Thyroid gland (tissue), 4 donors: ENCODE results near the gene BAD. TPM values are rescaled to one million over a fixed set of nuclear protein-coding genes. Genes with fewer than 3 reads are reported as not detected.
A peak's percentile ranks its signal among the peaks of the same experiment; 100 is the strongest.

ENCODE experiments used
- DNase-seq, 2 donors: peaks; one replicate each; pipeline ENCODE4 v3.0.0-alpha.2; 2019
- H3K27ac ChIP-seq, 3 donors: fragments of 200-600 bp; sonication (generic); 1 replicate in 2 of 3; 2 replicates in 1 of 3; pipeline ENCODE4 v1.5.1; 2016 to 2019; ENCODE audit warnings: mild to moderate bottlenecking in 1 of 3, moderate library complexity in 1 of 3
- H3K27me3 ChIP-seq: fragments of 200-600 bp; sonication (generic); one replicate; pipeline ENCODE4 v1.5.1; 2019
- H3K36me3 ChIP-seq, 2 donors: fragments of 200-600 bp; sonication (generic); one replicate each; pipeline ENCODE4 v1.5.1; 2016 to 2019
- H3K4me1 ChIP-seq, 2 donors: fragments of 200-600 bp; sonication (generic); one replicate each; pipeline ENCODE4 v1.5.1; 2017 to 2019
- H3K4me3 ChIP-seq, 3 donors: fragments of 200-600 bp; sonication (generic); replicated peaks in 1 of 3; 1 replicate in 2 of 3; 2 replicates in 1 of 3; pipeline ENCODE4 v1.5.1; 2016; ENCODE audit warnings: mild to moderate bottlenecking in 1 of 3
- H3K9me3 ChIP-seq: fragments of 200-600 bp; sonication (generic); one replicate; pipeline ENCODE4 v1.5.1; 2017
- CTCF ChIP-seq, 6 experiments: fragments of 200-600 bp in 3 of 6; fragments of 450-650 bp in 3 of 6; sonication (generic) in 3 of 6; IDR thresholded peaks; one replicate each; pipeline ENCODE4 v1.5.1; 2016 to 2019; ENCODE audit warnings: antibody characterized with exemption in 6 of 6, mild to moderate bottlenecking in 2 of 6, inconsistent platforms in 1 of 6, moderate library complexity in 1 of 6
- POLR2A ChIP-seq, 2 donors: fragments of 450-650 bp; IDR thresholded peaks; one replicate each; pipeline ENCODE4 v1.6.1; 2017; ENCODE audit warnings: antibody characterized with exemption in 2 of 2, mild to moderate bottlenecking in 2 of 2, moderate library complexity in 1 of 2
- WGBS, 2 donors: methylation state at CpG; one replicate each; pipeline ENCODE4 v1.1.5; 2017; 5-methylcytosine and 5-hydroxymethylcytosine counted together
- intact Hi-C: fragments of 100-400 bp; cut with DNase I; formaldehyde crosslinking; loops from one replicate; pipeline ENCODE4 v1.15.1; 2023
- total RNA-seq, 4 donors: library from RNA; depleted of rRNA; stranded (reverse); fragments of >200 nt; gene quantifications; one replicate each; pipeline ENCODE4 v1.2.3, GENCODE V29; 2016

The BAD gene
- total RNA-seq, 4 donors from 2014 or later, result 79.0 to 239 (median 148) TPM

- TF ChIP-seq POLR2A (IDR thresholded peaks at IDR 0.05), result peak in 1 of 2 donors; percentile 51
- TF ChIP-seq CTCF (IDR thresholded peaks at IDR 0.05), result peak in 1 of 6 experiments; percentile 13
- 7 to 11% methylated on average over 24 to 27 of the region's 60 CpGs for WGBS, 2 donors
- H3K27me3 ChIP-seq, result no peaks in the 10 kb centered on the region
- H3K4me3 ChIP-seq, result peak overlapping the region in 1 of 3 donors; percentile 40
- no peaks in the 10 kb centered on the region for H3K36me3 ChIP-seq
- peak; percentile 83 for DNase-seq
- intact Hi-C loops, result no loop called here
- no peaks in the 10 kb centered on the region for H3K9me3 ChIP-seq
- H3K27ac ChIP-seq, result peak overlapping the region; percentile 26 to 82 (median 42)
- H3K4me1 ChIP-seq, result peaks cover 32 to 42% of the 10 kb centered on the region in 2 donors
These were observed 14.7 kb upstream of the BAD start for GRCh38 chr11:64298966-64299846.

GRCh38 chr11:64297699-64298358 lies 13.4 kb upstream of the BAD start:
- intact Hi-C loops, result no loop called here
- 17 to 26% methylated on average over 11 to 17 of the region's 18 CpGs for WGBS, 2 donors

GRCh38 chr11:64296830-64297698 lies 12.6 kb upstream of the BAD start:
- Histone ChIP-seq H3K27me3 (peaks cover 5% of the 10 kb centered on the region), H3K4me1 (peaks cover 26 to 40% of the 10 kb centered on the region in 2 donors), H3K36me3 (no peaks in the 10 kb centered on the region), H3K27ac (no peak overlapping the region), H3K4me3 (no peak overlapping the region), H3K9me3 (no peaks in the 10 kb centered on the region)
- no peak for DNase-seq
- intact Hi-C loops, result no loop called here
- 38 to 39% methylated on average over 11 to 21 of the region's 34 CpGs for WGBS, 2 donors
- TF ChIP-seq CTCF (IDR thresholded peaks at IDR 0.05) (no peak), POLR2A (IDR thresholded peaks at IDR 0.05) (no peak)

More at GRCh38 chr11:64297699-64298358, 13.4 kb upstream of the BAD start:
- Histone ChIP-seq H3K36me3 (no peaks in the 10 kb centered on the region), H3K9me3 (no peaks in the 10 kb centered on the region), H3K27ac (peak overlapping the region in 1 of 3 donors; percentile 48), H3K4me3 (no peak overlapping the region), H3K27me3 (peaks cover 1% of the 10 kb centered on the region), H3K4me1 (peaks cover 26 to 33% of the 10 kb centered on the region in 2 donors)
- peak; percentile 95 to 96 for DNase-seq
- TF ChIP-seq CTCF (IDR thresholded peaks at IDR 0.05), result no peak
- no peak for TF ChIP-seq POLR2A (IDR thresholded peaks at IDR 0.05)

- H3K4me1 ChIP-seq, result peaks cover 26 to 48% of the 10 kb centered on the region in 2 donors
- H3K36me3 ChIP-seq, result no peaks in the 10 kb centered on the region
- H3K27ac ChIP-seq, result no peak overlapping the region
- no peak for TF ChIP-seq POLR2A (IDR thresholded peaks at IDR 0.05)
- TF ChIP-seq CTCF (IDR thresholded peaks at IDR 0.05), result no peak
- intact Hi-C loops, result no loop called here
- no peak for DNase-seq
- H3K9me3 ChIP-seq, result no peaks in the 10 kb centered on the region
- 50 to 83% methylated on average over 1 of the region's 1 CpG for WGBS, 2 donors
- H3K27me3 ChIP-seq, result peaks cover 5% of the 10 kb centered on the region
- no peak overlapping the region for H3K4me3 ChIP-seq
These were observed 11.8 kb upstream of the BAD start for GRCh38 chr11:64296236-64296635.
